HepG2 (cell line): Measurements from ENCODE around the gene VCAN.

Source experiments
- ASH2L ChIP-seq: fragments of 300-600, 200-600 bp; sonication (generic); IDR thresholded peaks from 2 replicates; pipeline ENCODE4 v1.7.0; 2017; ENCODE audit warnings: low read depth, mild to moderate bottlenecking, moderate library complexity, mixed read lengths, low read length; ENCODE audit not compliant: insufficient read length
- EHMT2 ChIP-seq: fragments of 200-600 bp; sonication (generic); IDR thresholded peaks from 2 replicates; pipeline ENCODE4 v1.7.0; 2017; ENCODE audit warnings: antibody characterized with exemption, low read depth, low read length, borderline replicate concordance
- NCOR1 ChIP-seq: fragments of 200-600 bp; sonication (generic); IDR thresholded peaks from 2 replicates; pipeline ENCODE4 v1.7.0; 2017; ENCODE audit warnings: antibody characterized with exemption, low read length, borderline replicate concordance
- NFE2L1 ChIP-seq: sonication (generic); formaldehyde crosslinking; IDR thresholded peaks from 2 replicates; pipeline ENCODE4 v1.4.0; 2020; ENCODE audit warnings: missing genetic modification reagents, mild to moderate bottlenecking, borderline replicate concordance
- PHF8 ChIP-seq: sonication (generic); formaldehyde crosslinking; IDR thresholded peaks from 2 replicates; pipeline ENCODE4 v1.5.0; 2020; ENCODE audit warnings: missing genetic modification reagents
- POLR2A ChIP-seq, 2 experiments: IDR thresholded peaks; 2 replicates each; pipeline ENCODE4 v1.6.1; 2011; ENCODE audit warnings: low read depth in 2 of 2, low read length in 2 of 2, mild to moderate bottlenecking in 1 of 2, moderate library complexity in 1 of 2; ENCODE audit not compliant: insufficient read depth in 1 of 2
- STAG1 ChIP-seq: sonication (generic); formaldehyde crosslinking; IDR thresholded peaks from 2 replicates; pipeline ENCODE4 v1.4.0; 2020; ENCODE audit warnings: missing genetic modification reagents
- STAT5B ChIP-seq: sonication (generic); formaldehyde crosslinking; IDR thresholded peaks from 2 replicates; pipeline ENCODE4 v1.4.0; 2020; ENCODE audit warnings: missing genetic modification reagents
- ZNF577 ChIP-seq: sonication (generic); formaldehyde crosslinking; IDR thresholded peaks from 2 replicates; pipeline ENCODE4 v1.4.0; 2020; ENCODE audit warnings: mild to moderate bottlenecking, low read depth, missing genetic modification reagents, borderline replicate concordance
- TF ChIP-seq, protein P1 (sequence below): sonication (generic); formaldehyde crosslinking; IDR thresholded peaks from 2 replicates; pipeline ENCODE4 v1.5.0; 2020; ENCODE audit warnings: mild to moderate bottlenecking, missing genetic modification reagents, moderate library complexity

DNA sequence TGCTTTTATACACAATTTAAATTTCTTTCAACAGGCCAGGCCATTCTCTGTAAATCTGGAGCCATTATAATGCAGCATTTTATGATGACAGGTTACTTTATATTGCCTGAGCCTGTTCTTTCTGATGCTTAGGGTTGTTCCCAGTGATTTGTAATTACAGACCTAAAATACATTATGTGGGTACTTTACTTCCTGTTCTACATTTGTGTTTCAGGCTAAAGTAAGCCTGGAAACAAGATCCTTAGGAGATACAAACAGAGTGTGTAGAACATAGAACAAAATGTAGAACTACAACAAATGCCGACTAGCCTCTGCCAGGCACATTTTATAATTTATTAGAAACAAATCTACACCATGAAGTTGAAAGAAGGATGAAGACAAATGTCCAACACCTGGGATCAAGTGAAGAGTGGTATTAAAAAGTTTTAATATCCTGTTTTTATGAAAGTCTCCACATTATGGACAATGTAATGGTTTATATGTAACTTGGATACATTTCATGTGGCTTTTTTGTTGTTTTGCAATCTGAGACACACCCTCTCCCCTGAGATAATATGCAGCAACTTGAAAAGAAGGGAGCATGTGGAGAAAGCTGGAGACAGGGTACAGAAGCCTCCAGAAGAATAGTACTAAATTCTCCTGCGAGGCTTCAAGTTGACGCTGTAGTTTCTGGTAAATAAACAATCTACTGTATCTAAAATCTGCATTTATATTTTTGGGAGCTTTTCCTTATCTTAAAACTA is 46.9 kb downstream of the VCAN start:
- no peak for TF ChIP-seq PHF8 (CRISPR knock-in tag)
- no peak for TF ChIP-seq EHMT2
- TF ChIP-seq NFE2L1 (CRISPR knock-in tag): no peak
- no peak for TF ChIP-seq POLR2A (IDR thresholded peaks at IDR 0.05; ENCODE audit: insufficient read depth in 1 of 2, low read depth in 2 of 2, low read length in 2 of 2)
- TF ChIP-seq, protein P1, sequence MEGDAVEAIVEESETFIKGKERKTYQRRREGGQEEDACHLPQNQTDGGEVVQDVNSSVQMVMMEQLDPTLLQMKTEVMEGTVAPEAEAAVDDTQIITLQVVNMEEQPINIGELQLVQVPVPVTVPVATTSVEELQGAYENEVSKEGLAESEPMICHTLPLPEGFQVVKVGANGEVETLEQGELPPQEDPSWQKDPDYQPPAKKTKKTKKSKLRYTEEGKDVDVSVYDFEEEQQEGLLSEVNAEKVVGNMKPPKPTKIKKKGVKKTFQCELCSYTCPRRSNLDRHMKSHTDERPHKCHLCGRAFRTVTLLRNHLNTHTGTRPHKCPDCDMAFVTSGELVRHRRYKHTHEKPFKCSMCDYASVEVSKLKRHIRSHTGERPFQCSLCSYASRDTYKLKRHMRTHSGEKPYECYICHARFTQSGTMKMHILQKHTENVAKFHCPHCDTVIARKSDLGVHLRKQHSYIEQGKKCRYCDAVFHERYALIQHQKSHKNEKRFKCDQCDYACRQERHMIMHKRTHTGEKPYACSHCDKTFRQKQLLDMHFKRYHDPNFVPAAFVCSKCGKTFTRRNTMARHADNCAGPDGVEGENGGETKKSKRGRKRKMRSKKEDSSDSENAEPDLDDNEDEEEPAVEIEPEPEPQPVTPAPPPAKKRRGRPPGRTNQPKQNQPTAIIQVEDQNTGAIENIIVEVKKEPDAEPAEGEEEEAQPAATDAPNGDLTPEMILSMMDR (CRISPR knock-in tag): no peak
- no peak for TF ChIP-seq ZNF577 (CRISPR knock-in tag)
- TF ChIP-seq ASH2L: no peak
- TF ChIP-seq STAG1 (CRISPR knock-in tag): no peak
- no peak for TF ChIP-seq NCOR1
- TF ChIP-seq STAT5B (CRISPR knock-in tag): no peak
